ENCODE data around the gene ZNF385D.

GRCh38 chr3:21662403-21662802 is 88.6 kb downstream of the ZNF385D start:
- TF ChIP-seq CTCF (IDR thresholded peaks at IDR 0.05) (no peak), POLR2A (IDR thresholded peaks at IDR 0.05) (no peak)
